K562 (cell line): Measurements from ENCODE around the gene FLRT1. TPM values are rescaled to one million over a fixed set of nuclear protein-coding genes. Genes with fewer than 3 reads are reported as not detected.

ENCODE experiments used
- ELF2 ChIP-seq: fragments of 250-450 bp; sonication (Bioruptor Pico); IDR thresholded peaks from 2 replicates; pipeline ENCODE4 v1.5.0; 2021; ENCODE audit warnings: mild to moderate bottlenecking
- HMG20A ChIP-seq: fragments of 450-650 bp; formaldehyde crosslinking; conservative IDR thresholded peaks from 2 replicates; pipeline ENCODE4 v1.4.0; 2020; ENCODE audit warnings: mild to moderate bottlenecking, mixed read lengths
- HNRNPL ChIP-seq: fragments of 200-400 bp; formaldehyde crosslinking; IDR thresholded peaks from 2 replicates; pipeline ENCODE4 v1.6.1; 2017; ENCODE audit warnings: low read depth, mild to moderate bottlenecking, low read length
- JUND ChIP-seq, 2 experiments: IDR thresholded peaks; 2 replicates in 1 of 2; 3 replicates in 1 of 2; pipeline ENCODE4 v1.6.1; 2011; ENCODE audit warnings: borderline replicate concordance in 2 of 2, low read depth in 2 of 2, low read length in 2 of 2, improper control_type of control experiment in 1 of 2, missing biosample characterization in 1 of 2, missing genetic modification characterization in 1 of 2, missing genetic modification reagents in 1 of 2
- MEIS2 ChIP-seq: fragments of 450-650 bp; IDR thresholded peaks from 2 replicates; pipeline ENCODE4 v1.6.1; 2014; ENCODE audit warnings: mild to moderate bottlenecking; ENCODE audit not compliant: partially characterized antibody
- NR1H2 ChIP-seq: sonication (generic); formaldehyde crosslinking; IDR thresholded peaks from 2 replicates; pipeline ENCODE4 v1.4.0; 2020; ENCODE audit warnings: mild to moderate bottlenecking, missing genetic modification reagents
- RBM17 ChIP-seq: fragments of 200-400 bp; formaldehyde crosslinking; IDR thresholded peaks from 2 replicates; pipeline ENCODE4 v1.6.1; 2017; ENCODE audit warnings: low read depth, mild to moderate bottlenecking, low read length, borderline replicate concordance
- SIN3A ChIP-seq, 2 experiments: fragments of 150-350 bp in 1 of 2; IDR thresholded peaks; 2 replicates each; pipeline ENCODE4 v1.6.1; 2011 to 2016; ENCODE audit warnings: borderline replicate concordance in 2 of 2, low read depth in 2 of 2, low read length in 2 of 2, mild to moderate bottlenecking in 2 of 2, moderate library complexity in 2 of 2; ENCODE audit not compliant: control insufficient read depth in 1 of 2
- SUPT5H ChIP-seq: fragments of 450-650 bp; IDR thresholded peaks from 2 replicates; pipeline ENCODE4 v1.6.1; 2016
- ZEB2 ChIP-seq: fragments of 450-650 bp; IDR thresholded peaks from 2 replicates; pipeline ENCODE4 v1.6.1; 2016
- ZKSCAN1 ChIP-seq: fragments of 150-350 bp; IDR thresholded peaks from 2 replicates; pipeline ENCODE4 v1.6.1; 2016; ENCODE audit warnings: low read depth, low read length
- ZNF282 ChIP-seq: sonication (generic); formaldehyde crosslinking; IDR thresholded peaks from 2 replicates; pipeline ENCODE4 v1.8.1; 2023; ENCODE audit warnings: missing genetic modification reagents
- ZNF561 ChIP-seq: fragments of 450-650 bp; formaldehyde crosslinking; conservative IDR thresholded peaks from 2 replicates; pipeline ENCODE4 v1.4.0; 2020; ENCODE audit warnings: mild to moderate bottlenecking, moderate library complexity
- polyA plus RNA-seq, 8 experiments: library from polyadenylated mRNA; depleted of rRNA in 4 of 8; stranded (reverse) in 5 of 8; unstranded in 3 of 8; fragments of >200 nt; fragmentation: Nextera tagmentation in 2 of 8; fragmentation: Illumina TruSeq in 1 of 8; extraction: Ambion mirVana in 2 of 8; extraction: Trizol in 1 of 8; gene quantifications; 2 replicates each; pipeline versions ENCODE4 v1.2.1 to v1.2.3, GENCODE V29; 2011 to 2014; ENCODE audit warnings: inconsistent platforms in 1 of 8, missing spikeins in 1 of 8
- total RNA-seq, 7 experiments: library from RNA; depleted of rRNA in 6 of 7; stranded (reverse); fragments of >200 nt in 6 of 7; fragmentation: Illumina TruSeq in 2 of 7; extraction: Trizol in 2 of 7; gene quantifications; 2 replicates each; pipeline versions ENCODE4 v1.2.1 to v1.2.3, GENCODE V29; 2011 to 2021; ENCODE audit warnings: low replicate concordance in 1 of 7
- TF ChIP-seq, protein P1 (sequence below): fragments of 450-650 bp; formaldehyde crosslinking; IDR thresholded peaks from 2 replicates; pipeline ENCODE4 v1.4.0; 2020; ENCODE audit warnings: mild to moderate bottlenecking
- TF ChIP-seq, protein P2 (sequence below): fragments of 450-650 bp; IDR thresholded peaks from 2 replicates; pipeline ENCODE4 v1.6.1; 2016; ENCODE audit warnings: low read depth
- TF ChIP-seq, protein P3 (sequence below): fragments of 450-650 bp; IDR thresholded peaks from 2 replicates; pipeline ENCODE4 v1.7.0; 2016; ENCODE audit warnings: borderline replicate concordance

FLRT1 gene
- total and polyA plus RNA-seq, 9 of the 15 experiments (the other 6 are each of a cell fraction or from before 2014, with no cell fraction given), result not detected

- TF ChIP-seq, protein P1, sequence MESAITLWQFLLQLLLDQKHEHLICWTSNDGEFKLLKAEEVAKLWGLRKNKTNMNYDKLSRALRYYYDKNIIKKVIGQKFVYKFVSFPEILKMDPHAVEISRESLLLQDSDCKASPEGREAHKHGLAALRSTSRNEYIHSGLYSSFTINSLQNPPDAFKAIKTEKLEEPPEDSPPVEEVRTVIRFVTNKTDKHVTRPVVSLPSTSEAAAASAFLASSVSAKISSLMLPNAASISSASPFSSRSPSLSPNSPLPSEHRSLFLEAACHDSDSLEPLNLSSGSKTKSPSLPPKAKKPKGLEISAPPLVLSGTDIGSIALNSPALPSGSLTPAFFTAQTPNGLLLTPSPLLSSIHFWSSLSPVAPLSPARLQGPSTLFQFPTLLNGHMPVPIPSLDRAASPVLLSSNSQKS (CRISPR knock-in tag), result no peak
- TF ChIP-seq, protein P2, sequence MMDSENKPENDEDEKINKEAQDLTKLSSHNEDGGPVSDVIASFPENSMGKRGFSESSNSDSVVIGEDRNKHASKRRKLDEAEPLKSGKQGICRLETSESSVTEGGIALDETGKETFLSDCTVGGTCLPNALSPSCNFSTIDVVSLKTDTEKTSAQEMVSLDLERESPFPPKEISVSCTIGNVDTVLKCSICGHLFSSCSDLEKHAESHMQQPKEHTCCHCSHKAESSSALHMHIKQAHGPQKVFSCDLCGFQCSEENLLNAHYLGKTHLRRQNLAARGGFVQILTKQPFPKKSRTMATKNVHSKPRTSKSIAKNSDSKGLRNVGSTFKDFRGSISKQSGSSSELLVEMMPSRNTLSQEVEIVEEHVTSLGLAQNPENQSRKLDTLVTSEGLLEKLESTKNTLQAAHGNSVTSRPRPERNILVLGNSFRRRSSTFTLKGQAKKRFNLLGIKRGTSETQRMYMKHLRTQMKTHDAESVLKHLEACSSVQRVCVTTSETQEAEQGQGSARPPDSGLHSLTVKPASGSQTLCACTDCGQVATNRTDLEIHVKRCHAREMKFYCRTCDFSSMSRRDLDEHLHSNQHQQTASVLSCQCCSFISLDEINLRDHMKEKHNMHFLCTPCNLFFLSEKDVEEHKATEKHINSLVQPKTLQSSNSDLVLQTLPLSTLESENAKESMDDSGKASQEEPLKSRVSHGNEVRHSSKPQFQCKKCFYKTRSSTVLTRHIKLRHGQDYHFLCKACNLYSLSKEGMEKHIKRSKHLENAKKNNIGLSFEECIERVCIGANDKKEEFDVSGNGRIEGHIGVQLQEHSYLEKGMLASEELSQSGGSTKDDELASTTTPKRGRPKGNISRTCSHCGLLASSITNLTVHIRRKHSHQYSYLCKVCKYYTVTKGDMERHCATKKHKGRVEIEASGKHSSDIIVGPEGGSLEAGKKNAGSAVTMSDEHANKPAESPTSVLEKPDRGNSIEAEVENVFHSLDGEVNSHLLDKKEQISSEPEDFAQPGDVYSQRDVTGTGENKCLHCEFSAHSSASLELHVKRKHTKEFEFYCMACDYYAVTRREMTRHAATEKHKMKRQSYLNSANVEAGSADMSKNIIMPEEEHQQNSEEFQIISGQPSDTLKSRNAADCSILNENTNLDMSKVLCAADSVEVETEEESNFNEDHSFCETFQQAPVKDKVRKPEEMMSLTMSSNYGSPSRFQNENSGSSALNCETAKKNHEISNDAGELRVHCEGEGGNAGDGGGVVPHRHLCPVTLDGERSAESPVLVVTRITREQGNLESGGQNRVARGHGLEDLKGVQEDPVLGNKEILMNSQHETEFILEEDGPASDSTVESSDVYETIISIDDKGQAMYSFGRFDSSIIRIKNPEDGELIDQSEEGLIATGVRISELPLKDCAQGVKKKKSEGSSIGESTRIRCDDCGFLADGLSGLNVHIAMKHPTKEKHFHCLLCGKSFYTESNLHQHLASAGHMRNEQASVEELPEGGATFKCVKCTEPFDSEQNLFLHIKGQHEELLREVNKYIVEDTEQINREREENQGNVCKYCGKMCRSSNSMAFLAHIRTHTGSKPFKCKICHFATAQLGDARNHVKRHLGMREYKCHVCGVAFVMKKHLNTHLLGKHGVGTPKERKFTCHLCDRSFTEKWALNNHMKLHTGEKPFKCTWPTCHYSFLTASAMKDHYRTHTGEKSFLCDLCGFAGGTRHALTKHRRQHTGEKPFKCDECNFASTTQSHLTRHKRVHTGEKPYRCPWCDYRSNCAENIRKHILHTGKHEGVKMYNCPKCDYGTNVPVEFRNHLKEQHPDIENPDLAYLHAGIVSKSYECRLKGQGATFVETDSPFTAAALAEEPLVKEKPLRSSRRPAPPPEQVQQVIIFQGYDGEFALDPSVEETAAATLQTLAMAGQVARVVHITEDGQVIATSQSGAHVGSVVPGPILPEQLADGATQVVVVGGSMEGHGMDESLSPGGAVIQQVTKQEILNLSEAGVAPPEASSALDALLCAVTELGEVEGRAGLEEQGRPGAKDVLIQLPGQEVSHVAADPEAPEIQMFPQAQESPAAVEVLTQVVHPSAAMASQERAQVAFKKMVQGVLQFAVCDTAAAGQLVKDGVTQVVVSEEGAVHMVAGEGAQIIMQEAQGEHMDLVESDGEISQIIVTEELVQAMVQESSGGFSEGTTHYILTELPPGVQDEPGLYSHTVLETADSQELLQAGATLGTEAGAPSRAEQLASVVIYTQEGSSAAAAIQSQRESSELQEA, result no peak
- no peak for TF ChIP-seq HNRNPL
- no peak for TF ChIP-seq ZNF561 (CRISPR knock-in tag)
- TF ChIP-seq ELF2 (CRISPR knock-in tag), result peak; percentile 91
- TF ChIP-seq, protein P3, sequence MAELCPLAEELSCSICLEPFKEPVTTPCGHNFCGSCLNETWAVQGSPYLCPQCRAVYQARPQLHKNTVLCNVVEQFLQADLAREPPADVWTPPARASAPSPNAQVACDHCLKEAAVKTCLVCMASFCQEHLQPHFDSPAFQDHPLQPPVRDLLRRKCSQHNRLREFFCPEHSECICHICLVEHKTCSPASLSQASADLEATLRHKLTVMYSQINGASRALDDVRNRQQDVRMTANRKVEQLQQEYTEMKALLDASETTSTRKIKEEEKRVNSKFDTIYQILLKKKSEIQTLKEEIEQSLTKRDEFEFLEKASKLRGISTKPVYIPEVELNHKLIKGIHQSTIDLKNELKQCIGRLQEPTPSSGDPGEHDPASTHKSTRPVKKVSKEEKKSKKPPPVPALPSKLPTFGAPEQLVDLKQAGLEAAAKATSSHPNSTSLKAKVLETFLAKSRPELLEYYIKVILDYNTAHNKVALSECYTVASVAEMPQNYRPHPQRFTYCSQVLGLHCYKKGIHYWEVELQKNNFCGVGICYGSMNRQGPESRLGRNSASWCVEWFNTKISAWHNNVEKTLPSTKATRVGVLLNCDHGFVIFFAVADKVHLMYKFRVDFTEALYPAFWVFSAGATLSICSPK, result no peak
- peak in 1 of 2 experiments; percentile 78; a peak in 1 of 4 replicates for TF ChIP-seq SIN3A (IDR thresholded peaks at IDR 0.05; ENCODE audit: borderline replicate concordance in 2 of 2, control insufficient read depth in 1 of 2, low read depth in 2 of 2, low read length in 2 of 2)
- no peak for TF ChIP-seq HMG20A
- TF ChIP-seq NR1H2, result peak; percentile 55; the same call in 1 of the 2 replicates
- TF ChIP-seq ZNF282 (CRISPR knock-in tag), result peak; percentile 29; the same call in 1 of the 2 replicates
- TF ChIP-seq SUPT5H, result peak; percentile 95
- TF ChIP-seq RBM17, result no peak
- no peak for TF ChIP-seq JUND (IDR thresholded peaks at IDR 0.05; ENCODE audit: borderline replicate concordance, low read depth, low read length)
- TF ChIP-seq JUND (tag; IDR thresholded peaks at IDR 0.05; ENCODE audit: borderline replicate concordance, low read depth, low read length), result peak; percentile 12; the same call in 1 of the 3 replicates
- no peak for TF ChIP-seq ZKSCAN1
- no peak for TF ChIP-seq MEIS2
- TF ChIP-seq ZEB2, result no peak
These were observed 49.4 kb upstream of the FLRT1 start, which contains the start of gene OTUB1 (continued) for GRCh38 chr11:63986156-63986931.
